Measurements from ENCODE around the gene PDGFC.

Gene PDGFC

DNA sequence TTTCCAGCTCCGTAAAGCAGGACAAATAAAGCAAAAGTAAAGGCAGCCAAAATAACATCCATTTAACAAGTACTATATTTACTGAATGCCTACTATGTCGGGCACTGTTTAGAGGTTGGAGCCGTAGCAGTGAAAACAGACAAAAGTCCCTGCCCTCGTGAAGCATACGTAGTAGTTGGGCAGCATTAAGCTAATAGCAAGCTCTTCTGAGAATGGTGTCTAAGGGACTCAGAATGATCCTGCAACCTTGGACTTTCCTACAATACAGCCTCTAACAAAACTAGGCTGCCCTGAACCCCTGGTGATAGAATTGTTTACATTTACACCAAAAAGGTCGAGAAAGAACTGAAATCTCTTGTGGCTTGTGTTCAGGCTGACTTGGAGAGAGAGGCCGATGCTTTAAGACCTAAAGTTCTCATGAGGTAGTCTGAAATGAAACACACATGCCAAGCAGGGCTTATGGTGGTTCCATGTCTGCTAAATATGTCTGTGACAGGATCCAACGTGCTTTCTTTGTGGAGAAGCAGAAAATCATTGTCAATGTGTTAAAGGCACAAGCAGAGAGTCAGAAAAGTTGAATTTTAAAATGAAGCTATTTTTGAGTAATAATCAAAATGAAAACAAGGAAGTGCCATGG, 898 bp upstream of the PDGFC start:
- peak; percentile 9 for DNase-seq

DNA sequence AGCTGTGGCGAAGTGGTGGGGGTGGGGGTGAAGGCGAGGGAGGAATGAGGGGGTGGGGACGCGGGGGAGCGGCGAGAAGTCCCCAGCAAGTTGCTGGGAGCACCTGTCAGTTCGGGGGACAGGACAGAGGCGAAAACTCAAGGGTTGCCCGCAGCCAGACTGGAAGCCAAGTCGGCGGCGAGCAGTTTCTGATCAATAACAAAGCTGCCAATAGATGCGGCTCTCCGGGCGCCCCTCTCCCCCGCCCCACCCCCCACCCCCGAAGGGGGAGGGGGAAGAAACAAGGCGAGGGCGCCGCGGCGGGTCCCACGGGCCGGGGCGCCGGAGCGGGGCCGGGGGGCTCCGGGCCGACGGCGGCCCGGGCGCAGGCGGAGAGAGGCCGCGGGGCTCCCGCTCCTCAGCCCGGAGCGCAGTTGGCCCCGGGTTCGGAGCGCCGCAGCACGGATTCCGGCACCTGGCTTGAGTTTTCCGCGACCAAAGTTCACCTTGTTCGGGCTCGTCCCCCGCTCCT, 379 bp downstream of the PDGFC start:
- DNase-seq, result peak; percentile 54

DNA sequence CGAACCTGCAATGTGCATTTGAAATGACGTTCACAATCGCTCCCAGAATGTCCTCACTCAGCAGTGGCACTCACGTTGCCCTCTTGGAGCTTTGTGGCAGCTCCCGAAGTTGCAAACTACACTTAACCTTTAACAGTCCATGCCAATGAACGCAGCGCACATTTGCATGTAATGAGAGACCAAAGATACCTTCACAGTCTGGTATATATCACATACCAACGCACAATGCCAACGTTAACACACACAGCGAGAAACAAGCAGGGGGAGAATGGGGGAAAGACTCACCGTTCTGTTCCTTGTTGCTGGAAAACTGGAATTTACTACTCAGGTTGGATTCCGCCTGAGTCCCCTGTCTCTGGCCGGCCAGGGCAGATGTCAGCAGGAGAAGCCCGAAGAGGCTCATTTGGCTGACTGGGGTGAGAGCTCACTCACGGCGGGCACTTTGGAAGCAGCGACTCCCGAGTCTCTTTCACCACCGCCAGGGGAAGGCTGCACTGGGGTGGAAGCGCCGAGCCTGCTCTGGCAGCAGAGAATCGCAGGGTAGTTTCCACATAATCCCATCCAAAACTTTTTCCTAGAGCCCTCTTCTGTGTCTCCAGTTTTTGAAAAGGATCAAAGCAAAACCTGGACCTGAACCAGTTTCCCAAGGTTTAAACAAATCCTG, 966 bp downstream of the PDGFC start:
- DNase-seq, result peak; percentile 72

DNA sequence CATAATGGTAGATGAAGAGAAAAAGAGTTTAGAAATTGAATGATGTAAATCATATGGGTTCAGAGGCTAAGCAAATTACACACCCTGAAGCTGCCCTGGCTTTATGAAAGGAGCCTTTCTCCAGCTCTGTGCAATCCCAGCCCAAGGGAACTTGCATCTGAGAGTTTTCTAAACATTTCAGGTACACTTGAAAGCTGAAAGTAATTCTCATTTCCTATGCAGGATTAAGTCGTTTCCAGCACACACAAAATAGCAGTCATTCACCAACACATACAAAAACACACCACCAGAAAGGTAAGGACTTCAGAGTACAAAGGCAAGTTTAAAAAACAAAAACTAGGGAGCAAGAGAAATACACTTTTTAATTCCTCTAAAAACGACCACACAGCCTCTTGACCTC, 1.7 kb downstream of the PDGFC start:
- DNase-seq, result no peak

DNA sequence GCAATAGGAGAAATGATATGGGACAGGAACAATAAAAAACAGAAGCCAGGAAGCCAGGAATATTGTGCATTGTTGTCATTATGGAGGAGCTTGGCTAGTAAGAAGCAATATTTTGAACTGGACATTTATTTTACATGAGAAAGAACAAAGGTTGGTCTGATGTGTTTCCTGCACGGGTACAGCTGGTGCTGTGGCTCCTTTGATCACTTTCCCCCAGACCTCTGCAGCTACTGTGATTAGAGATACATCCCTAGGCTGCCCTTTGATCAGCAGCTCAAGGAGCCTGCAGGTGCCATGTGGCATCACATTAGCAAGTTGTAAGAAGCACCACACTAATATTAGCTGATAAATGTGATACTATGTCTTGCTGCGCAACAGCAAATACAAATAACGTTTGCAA, 2.5 kb downstream of the PDGFC start:
- no peak for DNase-seq

DNA sequence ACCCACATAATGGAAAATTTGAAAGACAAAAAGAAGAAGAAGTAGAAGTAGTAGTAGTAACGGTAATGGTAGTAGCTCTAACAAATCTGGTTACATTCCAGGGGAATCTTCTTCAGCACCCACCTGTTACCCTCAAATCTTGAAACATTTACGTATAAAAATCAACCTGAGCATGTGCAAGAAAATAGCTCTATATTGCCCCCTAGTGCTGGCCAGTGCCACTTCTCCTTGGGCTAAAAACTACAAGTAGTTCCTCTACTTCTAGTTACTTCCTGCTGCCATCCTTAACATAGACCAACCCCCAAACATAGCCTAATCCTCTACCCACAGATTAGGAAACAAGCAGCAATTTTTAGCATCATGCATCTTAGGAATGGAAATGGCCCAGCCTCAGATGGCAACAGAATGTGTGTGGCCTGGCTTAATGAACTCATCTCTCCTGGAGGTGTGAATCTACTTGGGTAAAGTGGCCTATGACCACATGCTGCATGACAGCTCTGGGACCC, 3.1 kb downstream of the PDGFC start:
- peak; percentile 71 for DNase-seq

DNA sequence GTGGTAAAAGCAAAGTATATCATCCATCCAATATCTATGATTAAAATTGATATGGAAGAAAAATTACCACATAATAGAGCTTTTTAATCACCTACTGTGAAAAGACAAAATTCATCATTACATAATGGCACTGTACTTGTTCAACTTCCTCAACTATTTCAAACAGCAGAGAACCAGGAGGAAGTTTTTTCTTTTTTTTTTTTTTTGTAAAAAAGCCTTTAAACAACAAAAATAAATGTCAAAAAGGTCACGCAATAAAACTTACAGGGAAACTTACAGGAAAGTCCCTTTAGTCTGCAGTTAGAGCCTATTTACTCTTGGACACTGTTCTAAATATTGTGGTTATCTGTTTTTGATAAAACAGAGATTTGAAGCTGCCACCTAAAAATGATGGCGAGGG, 4.8 kb downstream of the PDGFC start:
- DNase-seq, result no peak

DNA sequence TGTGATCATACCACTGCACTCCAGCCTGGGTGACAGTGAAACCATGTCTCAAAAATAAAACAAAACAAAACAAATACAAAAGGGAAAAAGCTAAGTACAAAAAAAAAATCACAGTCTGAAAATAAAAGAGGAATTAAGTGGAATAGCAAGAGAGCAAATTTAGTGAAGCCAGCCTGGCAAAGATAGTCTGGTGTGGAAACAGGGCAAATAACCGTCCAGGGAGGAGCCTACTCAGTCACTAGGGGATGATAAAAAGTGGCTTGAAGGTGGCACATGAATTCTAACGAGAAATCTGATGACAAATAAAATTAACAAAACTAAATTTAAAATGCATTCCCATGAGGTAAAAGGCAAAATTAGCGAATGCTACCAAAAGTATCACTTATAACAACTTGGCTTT, 8.2 kb downstream of the PDGFC start:
- DNase-seq, result no peak

DNA sequence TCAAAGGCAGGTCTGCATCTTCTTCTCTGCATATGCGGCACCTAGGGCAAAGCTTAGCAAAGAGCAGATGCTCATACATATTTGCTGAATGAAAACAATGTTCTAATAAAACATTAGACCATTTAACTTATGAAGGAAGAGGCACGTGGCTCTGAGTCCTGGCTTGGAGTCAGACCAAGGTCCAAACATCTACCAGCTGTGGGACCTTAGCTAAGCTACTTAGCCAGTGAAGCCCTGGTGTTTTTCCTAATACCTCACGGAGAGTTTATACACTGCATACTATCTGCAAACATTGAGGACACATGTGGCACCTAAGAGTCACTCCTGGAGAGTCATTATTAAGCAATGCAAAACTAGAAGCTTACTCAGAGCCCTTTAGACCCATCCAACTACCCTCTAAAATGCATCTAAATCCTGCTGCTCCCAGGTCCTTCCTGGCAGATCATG, 9.0 kb downstream of the PDGFC start:
- DNase-seq, result no peak

DNA sequence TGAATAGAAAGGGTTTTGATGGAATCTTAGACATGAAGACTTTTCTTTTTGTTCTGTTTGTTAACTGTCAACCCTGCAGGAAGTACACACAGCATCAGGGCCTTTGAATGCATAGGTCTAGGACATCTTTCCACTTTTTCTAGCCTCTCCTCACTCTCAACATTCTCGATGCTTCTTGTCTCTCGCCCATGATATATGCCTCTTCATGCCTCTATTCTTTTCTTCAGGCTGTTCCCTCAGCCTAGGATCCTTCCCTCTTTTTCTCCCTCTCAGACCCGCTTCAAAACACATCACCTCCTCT, 9.6 kb downstream of the PDGFC start:
- DNase-seq, result no peak

DNA sequence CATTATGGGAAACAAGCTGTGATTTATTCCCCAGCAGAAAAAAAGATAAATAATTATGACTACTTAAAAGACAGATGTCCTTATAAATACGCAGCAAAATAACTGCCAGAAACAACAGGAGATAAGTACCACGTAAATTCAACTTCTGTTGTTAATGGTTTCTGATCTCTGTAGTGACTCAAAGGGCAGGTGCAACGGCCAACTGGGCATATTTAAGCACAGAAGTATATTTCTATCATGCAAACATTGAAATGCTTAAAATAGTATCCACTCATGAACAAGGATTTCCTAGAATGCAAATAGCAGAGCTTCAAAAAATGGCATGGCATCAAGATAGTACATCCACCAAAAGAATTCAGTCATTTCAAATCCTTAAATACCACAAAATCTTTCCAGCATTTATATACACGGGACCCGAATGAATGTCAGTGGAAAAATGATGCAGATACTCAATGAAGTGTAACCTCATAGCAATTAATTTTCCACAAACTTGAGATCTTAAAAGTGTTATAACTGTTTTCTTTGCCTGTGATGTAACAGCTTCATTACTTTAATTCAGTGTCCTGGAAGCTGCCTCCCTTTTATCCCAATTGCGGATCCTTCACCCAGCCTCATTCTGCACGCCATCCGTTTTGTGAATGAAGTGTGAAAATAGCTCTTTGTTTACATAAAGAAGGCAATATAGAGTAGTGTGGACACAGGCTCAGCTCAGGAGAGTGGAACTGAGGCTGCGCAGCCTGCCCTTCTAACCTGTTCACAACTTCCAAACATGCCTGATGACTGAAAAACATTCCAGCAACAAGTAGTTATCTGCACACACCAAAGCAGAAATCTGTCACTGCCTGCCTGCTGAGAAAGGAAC, 10.2 kb downstream of the PDGFC start:
- no peak for DNase-seq

DNA sequence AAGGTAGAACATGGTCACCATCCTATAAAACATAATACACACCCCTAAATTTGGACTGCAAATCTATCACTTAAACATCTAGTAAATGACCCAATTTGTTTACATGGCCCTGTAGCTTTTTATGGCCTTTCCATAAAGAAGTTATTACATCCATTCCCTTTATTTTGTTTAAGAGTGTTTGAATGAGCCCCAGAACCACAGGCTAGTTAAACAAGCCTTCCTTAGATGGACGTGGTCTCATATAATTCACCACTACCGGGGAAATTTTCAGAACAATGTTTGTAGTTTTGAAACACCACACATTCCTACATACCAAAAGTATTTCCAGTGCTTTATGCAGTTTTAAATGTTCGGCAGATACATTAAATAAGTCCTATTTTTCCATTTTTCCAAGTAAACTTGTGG, 12.3 kb downstream of the PDGFC start:
- DNase-seq, result no peak

DNA sequence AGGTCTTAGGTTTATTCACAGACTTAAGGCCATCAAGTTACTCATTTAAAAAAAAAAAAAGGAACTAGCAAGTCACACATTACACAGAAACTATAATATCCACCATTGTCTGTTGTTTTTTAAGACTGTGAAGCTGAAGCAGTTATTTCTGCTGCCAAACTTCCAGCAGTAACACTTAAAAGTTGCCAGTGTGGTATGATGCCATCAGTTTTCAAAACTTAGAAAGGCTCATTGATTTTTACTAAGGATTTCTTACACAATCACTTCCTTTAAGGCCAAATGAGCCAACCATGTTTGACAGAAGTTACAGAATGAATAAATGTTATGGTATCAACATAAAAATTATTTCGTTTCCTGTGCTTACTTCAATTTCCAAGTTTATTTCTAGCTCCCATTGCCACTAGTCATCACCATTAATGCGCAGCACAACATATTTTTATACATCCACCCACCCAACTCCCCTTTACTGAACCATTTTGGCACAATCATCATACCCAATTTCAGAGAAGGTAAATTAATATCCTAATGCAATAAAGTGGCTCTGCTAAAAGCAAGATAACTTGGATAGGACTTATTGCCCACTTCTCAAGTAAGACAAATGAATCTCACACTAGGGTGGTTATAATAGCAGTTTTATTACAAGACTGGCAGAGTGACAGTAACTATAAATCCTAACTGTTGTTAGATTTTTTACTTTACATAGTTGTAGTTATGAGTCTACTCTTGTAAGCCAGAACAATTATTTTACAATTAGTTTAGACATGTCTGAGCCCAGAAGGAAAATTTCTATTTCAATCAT, 13.1 kb downstream of the PDGFC start:
- DNase-seq, result no peak

DNA sequence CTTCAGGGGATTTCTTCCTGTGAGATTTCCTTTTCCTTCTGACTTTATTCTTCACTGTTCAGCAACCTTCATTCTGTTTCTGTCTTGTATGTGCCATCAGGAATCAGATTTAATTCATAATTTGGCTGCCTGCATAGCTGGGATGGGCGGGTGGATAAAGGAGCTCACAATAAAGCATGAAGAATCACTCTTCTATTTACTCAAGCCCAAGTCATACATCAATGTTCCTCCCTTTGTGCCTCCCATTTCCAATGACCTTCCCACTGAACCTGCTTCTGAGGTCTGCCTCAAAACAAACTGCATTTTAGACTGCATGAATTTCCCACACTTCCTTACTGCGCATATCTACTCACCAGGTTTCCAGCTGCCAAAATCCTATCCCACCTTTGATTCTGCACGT, 14.0 kb downstream of the PDGFC start:
- no peak for DNase-seq

DNA sequence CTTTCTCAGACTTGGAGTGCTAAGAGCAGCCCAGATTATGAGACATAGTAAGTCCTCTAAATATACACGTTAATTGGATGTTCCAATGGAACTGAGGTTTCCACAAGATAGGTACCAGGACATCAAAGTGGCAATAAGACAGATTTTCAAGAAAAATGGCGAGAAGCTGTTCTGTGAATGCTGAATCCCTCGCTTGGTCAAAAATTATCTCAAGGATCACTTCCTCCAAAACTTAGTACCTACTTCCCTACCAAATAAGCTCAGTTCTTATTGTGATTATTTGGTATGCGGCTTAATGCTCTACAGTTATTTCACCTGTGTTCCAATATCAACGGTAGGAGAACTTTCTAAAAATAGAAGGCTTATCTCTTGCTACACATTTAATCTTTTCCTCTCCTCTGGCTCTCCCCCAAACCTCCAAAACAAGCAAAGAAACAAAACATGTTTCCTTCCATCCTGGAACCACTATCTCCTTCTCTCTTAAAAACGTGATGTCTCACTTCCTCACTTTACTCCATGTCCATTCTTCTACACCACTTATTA, 14.7 kb downstream of the PDGFC start:
- no peak for DNase-seq

DNA sequence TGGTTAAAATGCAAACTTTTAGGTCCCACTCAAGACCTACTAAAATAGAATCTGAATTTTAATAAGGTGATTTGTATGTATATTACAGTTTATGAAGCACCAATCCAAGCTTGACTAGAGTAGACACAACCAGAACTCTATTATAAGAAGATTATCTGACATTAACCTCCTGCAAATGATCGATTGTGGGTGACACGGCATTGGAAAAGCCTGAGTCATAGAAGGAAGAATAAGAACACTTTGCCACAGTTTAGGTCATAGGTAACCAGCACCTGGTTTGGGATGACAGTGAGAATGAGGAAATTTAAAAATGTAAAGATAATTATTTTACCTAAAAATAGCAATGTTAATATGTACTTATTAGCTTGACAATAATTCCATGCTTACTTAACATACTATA, 15.2 kb downstream of the PDGFC start:
- DNase-seq, result no peak

DNA sequence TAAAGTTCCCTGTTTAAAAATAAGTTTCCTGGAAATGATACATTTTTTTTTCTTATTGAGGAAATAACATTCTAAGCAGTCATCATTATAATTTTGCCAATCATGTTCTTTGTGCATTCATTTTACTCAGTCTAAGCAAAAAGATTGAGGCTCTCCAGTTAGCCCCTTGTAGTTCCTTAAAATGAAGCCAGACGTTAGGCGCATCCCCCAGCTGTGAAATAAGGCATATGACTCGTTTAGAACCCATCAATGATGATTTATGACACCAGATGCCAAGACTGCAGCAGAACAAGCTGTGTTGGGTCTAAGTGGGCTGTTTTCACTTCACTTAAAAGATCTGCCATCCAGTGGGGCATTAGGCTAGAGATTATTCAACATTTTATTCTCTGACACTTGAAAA, 17.0 kb downstream of the PDGFC start:
- no peak for DNase-seq

DNA sequence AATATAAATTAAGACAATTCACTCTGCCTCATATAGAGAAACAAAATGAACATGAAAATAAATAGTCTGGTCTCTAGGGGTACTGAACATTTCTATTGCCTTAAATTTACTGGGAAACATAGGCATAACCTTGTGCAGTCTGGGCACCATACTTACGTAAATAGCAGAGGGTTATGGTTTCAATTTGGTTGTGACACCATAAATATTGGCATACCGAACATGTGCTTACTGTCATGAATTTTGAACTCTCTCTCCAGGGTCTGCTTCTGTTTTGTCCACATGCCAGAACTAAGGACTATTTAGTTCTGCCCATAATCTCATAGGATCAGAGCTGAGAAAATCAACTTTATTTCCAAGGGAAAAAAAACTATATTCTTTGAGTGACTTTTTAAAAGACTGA, 17.6 kb downstream of the PDGFC start:
- DNase-seq, result no peak

DNA sequence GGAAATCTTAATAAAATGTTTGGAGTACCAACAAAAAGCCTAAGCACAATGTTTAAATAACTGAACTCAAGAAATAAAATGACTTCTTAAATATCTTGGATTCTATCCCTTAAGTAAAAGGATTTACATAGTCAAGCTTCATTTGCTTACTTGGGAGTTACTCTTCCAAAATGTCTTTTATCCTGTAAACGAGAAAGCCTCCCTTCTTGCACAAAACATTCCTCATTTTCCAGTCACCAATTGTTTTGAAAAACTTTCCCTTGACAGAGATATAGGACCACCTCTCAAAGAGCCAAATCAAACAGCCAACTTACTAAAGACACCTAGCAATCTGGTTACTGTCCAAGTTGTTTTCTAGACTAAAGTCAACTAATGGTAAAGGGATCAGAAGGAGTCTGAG, 18.6 kb downstream of the PDGFC start:
- no peak for DNase-seq

DNA sequence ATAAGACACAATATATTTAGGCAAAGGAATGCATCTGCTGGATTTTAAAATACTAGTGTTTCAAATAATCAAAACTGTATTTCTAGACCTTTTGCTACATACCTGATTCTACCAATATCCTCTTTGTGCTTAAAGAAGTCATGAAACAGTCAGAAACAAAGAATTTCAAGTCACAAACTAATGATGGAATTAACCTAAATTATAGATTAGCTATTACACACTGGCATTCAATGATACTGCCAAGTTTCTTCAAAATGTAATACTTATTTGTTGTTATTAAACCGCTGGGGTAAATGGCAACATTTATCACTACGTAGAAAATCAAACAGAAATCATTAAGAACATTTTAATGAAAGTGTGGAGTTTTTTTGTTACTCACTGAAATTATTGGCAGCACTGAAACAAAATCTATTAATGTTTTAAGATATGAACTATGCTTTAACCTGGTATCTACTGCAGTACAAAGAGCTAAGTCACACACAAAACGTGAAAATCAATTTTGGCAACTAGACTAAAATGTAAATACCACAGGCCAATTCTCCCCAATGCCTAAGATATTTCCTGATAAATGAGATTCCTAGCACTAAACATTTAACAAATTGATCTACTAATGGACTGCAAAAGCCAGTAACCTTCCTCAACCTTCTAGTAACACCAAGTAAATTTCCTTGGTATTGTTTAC, 19.4 kb downstream of the PDGFC start:
- no peak for DNase-seq

DNA sequence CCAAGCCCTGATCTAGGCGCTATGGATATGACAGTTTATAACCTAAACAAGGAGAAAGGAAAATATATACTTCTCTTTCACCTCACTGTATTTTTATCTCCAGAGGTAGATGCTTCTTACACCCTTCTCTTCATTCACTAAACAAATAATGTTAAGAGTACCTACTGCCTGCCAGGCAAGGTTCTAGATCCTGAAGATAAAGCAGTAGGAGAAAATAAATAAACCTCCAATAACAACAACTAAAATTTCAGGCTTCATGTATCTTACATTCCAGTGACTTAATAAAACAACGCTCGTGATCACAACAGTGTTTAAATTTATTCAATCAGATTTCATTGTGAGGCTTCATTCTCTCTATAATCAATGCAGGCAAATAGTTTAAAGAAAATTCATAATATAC, 20.7 kb downstream of the PDGFC start:
- no peak for DNase-seq

DNA sequence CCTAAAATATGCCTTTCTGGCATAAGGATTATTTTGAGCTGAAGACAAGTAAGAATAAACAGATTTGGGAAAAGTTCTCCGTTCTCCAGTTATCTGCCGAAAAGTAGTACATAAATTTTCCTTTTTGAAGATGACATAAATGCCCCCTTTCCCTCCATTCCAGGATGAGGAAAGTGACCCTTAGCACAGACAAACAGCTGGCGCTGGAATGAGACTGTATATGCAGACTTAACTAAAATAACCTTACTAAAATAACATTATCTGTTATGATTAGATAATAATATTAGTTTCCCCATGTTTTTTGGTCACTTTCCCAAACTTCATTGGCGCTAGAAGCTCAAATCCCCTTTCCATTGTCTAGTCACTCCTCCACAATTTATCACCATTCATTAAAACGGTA, 21.5 kb downstream of the PDGFC start:
- DNase-seq, result no peak
